ENCODE data around the gene PSTPIP1.

PSTPIP1 gene

GRCh38 chr15:77025941-77026411 lies 31.1 kb downstream of the PSTPIP1 start:
- in situ Hi-C loops (cut with HindIII; ENCODE audit: low sequenced_read_pairs) = no loop called here
- H3K4me3 ChIP-seq (ENCODE audit: low read depth, low read length) = no peak overlapping the region
- no peak for DNase-seq (ENCODE audit: low read depth, low spot score)
- TF ChIP-seq, protein P1, sequence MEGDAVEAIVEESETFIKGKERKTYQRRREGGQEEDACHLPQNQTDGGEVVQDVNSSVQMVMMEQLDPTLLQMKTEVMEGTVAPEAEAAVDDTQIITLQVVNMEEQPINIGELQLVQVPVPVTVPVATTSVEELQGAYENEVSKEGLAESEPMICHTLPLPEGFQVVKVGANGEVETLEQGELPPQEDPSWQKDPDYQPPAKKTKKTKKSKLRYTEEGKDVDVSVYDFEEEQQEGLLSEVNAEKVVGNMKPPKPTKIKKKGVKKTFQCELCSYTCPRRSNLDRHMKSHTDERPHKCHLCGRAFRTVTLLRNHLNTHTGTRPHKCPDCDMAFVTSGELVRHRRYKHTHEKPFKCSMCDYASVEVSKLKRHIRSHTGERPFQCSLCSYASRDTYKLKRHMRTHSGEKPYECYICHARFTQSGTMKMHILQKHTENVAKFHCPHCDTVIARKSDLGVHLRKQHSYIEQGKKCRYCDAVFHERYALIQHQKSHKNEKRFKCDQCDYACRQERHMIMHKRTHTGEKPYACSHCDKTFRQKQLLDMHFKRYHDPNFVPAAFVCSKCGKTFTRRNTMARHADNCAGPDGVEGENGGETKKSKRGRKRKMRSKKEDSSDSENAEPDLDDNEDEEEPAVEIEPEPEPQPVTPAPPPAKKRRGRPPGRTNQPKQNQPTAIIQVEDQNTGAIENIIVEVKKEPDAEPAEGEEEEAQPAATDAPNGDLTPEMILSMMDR (IDR thresholded peaks at IDR 0.05; ENCODE audit: low read depth, low read length) = no peak

DNA sequence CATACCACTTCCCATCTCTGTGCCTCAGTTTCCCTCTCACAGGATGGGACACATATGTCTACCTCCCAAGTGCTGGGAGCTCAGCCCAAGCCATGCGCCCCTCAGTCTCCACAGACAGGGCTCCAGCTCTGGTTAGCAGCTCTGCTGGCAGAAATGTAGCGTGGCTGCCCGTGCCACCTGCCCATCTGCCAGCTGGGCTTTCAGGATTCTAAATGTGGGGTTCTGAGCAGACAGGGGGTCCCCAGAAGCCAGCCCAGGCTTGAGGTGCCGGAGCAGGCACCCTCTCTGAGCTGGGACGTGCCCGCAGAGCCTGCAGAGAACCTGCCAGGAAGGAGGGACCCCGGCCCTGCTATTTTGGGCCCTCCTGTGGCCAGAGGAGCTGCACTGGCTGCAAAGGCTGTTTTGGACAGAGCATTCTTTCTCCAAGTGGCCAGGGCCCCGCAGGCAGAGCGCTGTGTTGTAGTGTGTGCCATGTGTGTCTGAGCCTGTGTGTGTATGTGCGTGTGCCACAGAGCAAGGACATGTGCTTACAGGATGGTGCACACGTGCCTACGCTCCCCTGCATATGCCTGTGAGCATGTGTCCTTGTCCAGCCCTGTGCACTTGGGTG lies 31.7 kb downstream of the PSTPIP1 start:
- H3K4me3 ChIP-seq (ENCODE audit: low read depth, low read length) = no peak overlapping the region
- TF ChIP-seq, protein P1 (IDR thresholded peaks at IDR 0.05; ENCODE audit: low read depth, low read length) = no peak
- in situ Hi-C loops (cut with HindIII; ENCODE audit: low sequenced_read_pairs) = no loop called here
- no peak for DNase-seq (ENCODE audit: low read depth, low spot score)

DNA sequence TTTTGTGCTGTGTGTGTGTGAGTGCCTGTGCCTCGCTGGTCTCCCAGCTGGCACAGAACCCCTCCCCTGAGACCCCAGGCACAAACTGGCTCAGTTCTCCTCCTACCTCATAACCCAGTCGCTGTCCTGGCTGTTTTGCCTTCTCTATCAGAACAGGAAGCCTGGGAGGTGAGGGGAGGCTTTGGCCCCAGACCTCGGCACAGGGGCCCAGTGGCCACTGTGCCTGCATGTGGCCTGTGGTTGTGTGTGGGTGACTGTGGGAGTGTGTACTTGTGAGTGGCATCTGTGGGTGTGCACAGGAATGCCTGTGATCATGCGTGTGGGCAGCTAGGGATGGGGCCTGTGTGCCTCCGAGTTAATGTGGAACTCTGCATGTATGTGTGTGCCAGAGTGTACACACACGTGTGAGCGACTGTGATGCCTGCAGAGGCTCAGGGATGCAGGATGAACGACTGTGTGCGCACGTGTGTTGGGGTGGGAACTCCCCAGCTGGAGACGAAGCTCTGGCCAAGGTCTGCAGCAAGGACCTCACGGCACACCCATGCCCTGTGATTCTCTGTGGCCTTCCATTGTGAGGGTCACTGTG lies 32.3 kb downstream of the PSTPIP1 start:
- no peak for DNase-seq (ENCODE audit: low read depth, low spot score)
- H3K4me3 ChIP-seq (ENCODE audit: low read depth, low read length) = no peak overlapping the region
- in situ Hi-C loops (cut with HindIII; ENCODE audit: low sequenced_read_pairs) = no loop called here
- TF ChIP-seq, protein P1 (IDR thresholded peaks at IDR 0.05; ENCODE audit: low read depth, low read length) = no peak

DNA sequence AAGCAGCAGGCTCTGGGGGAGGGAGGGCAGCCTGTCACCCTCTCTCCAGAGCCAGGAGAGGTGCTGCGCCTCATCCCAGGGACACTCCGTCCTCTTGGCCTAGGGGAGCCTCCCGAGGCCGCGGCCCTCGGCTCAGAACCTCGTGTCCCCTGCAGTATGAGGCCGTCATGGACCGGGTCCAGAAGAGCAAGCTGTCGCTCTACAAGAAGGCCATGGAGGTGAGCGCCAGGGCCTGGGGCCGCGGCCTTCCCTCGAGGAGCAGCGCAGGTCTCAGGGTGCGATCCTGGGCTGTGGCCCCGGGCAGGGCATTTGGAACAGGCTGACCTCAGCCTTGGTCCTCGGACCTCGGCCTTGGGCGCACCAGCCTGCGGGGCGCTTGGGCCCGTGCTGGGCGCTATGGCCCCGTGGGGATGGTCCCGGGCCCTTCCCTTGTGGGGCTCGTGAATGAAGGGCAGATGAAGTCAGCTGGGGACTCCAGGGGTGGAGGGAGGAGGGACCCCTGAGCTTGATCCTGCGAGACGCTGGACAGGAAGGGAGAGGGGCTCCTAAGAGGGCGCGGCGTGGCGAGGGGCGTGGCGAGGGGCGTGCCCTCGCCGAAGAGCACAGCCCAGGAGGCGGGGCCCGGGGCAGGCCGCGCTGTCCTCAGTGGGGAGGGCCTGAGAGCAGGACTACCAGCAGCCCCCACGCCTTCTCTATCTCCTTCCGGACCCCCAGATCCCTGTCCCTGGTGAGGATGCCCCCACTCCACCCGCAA lies 32.9 kb downstream of the PSTPIP1 start:
- no peak for DNase-seq (ENCODE audit: low read depth, low spot score)
- TF ChIP-seq, protein P1 (IDR thresholded peaks at IDR 0.05; ENCODE audit: low read depth, low read length) = no peak
- in situ Hi-C loops (cut with HindIII; ENCODE audit: low sequenced_read_pairs) = no loop called here
- H3K4me3 ChIP-seq (ENCODE audit: low read depth, low read length) = peak overlapping the region; percentile 33

DNA sequence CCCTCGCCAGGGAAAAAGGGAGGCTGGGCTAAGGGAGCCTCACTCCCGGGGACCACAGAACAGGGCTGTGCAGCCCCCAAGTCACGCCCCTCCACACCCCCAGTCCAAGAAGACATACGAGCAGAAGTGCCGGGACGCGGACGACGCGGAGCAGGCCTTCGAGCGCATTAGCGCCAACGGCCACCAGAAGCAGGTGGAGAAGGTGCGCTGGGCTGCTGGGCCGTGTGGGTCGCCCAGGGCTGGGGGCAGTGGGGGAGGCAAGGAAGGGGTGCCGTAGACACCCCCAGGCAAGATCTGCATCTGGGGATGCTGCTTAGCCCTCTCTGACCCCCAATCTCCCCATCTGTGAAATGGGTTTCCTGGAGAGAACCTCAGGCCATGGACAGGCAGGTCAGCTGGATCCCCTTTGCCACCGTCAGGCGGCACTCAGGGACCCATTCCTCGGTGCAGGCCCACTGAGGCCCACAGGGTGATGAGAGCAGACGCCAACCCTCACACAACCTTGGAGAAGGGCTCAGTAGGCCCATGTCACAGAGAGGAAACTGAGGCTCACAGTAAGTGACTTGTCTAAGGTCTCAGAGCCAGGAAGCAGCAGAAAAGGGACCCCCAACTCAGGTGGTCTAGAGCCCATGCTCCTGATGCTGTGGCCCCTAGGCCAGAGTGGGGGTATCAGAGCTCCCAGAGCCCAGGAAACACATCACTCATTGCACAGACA lies 33.7 kb downstream of the PSTPIP1 start:
- TF ChIP-seq, protein P1 (IDR thresholded peaks at IDR 0.05; ENCODE audit: low read depth, low read length) = no peak
- H3K4me3 ChIP-seq (ENCODE audit: low read depth, low read length) = peak overlapping the region; percentile 33
- in situ Hi-C loops (cut with HindIII; ENCODE audit: low sequenced_read_pairs) = no loop called here
- DNase-seq (ENCODE audit: low read depth, low spot score) = no peak

Measured in astrocyte of the spinal cord (primary cell).